MM.1S (cell line): ENCODE results near the gene ADD1.

ENCODE experiments used
- DNase-seq: peaks from one replicate; pipeline ENCODE4 v3.0.0-alpha.2; 2015
- H2AFZ ChIP-seq: fragments of 300-600 bp; sonication (generic); 2 replicates; pipeline ENCODE4 v1.6.0; 2016; ENCODE audit warnings: antibody characterized with exemption, low read length
- H3F3A ChIP-seq: fragments of 300-600 bp; sonication (generic); 2 replicates; pipeline ENCODE4 v1.6.1; 2016; ENCODE audit warnings: mild to moderate bottlenecking, antibody characterized with exemption, low read length, moderate library complexity, mixed read lengths; ENCODE audit not compliant: insufficient read depth
- H3K27ac ChIP-seq: fragments of 300-600 bp; sonication (generic); 2 replicates; pipeline ENCODE4 v1.5.1; 2016; ENCODE audit warnings: mild to moderate bottlenecking, low read length
- H3K27me3 ChIP-seq: fragments of 300-600 bp; sonication (generic); replicated peaks from 2 replicates; pipeline ENCODE4 v1.6.0; 2016; ENCODE audit warnings: low read length; ENCODE audit not compliant: insufficient read depth
- H3K36me3 ChIP-seq: fragments of 300-600 bp; sonication (generic); replicated peaks from 2 replicates; pipeline ENCODE4 v1.6.1; 2016; ENCODE audit warnings: mild to moderate bottlenecking, low read length, mixed read lengths; ENCODE audit not compliant: insufficient read depth
- H3K4me1 ChIP-seq: fragments of 300-600 bp; sonication (generic); 2 replicates; pipeline ENCODE4 v1.6.1; 2016; ENCODE audit warnings: low read length, mixed read lengths
- H3K4me2 ChIP-seq: fragments of 300-600 bp; sonication (generic); 2 replicates; pipeline ENCODE4 v1.6.0; 2016; ENCODE audit warnings: low read depth, low read length
- H3K4me3 ChIP-seq: fragments of 300-600 bp; sonication (generic); 2 replicates; pipeline ENCODE4 v1.5.1; 2016; ENCODE audit warnings: low read length, mixed read lengths
- H3K79me2 ChIP-seq: fragments of 300-600 bp; sonication (generic); 2 replicates; pipeline ENCODE4 v1.6.1; 2016; ENCODE audit warnings: mixed run types, low read length, mixed read lengths
- H3K9ac ChIP-seq: fragments of 300-600 bp; sonication (generic); 2 replicates; pipeline ENCODE4 v1.6.1; 2016; ENCODE audit warnings: low read length, mixed read lengths
- H3K9me2 ChIP-seq: fragments of 300-600 bp; sonication (generic); replicated peaks from 2 replicates; pipeline ENCODE4 v1.6.1; 2016; ENCODE audit warnings: mild to moderate bottlenecking, low read length, mixed read lengths; ENCODE audit not compliant: insufficient read depth
- H3K9me3 ChIP-seq: fragments of 300-600 bp; sonication (generic); replicated peaks from 2 replicates; pipeline ENCODE4 v1.6.1; 2016; ENCODE audit warnings: mild to moderate bottlenecking, low read length, mixed read lengths; ENCODE audit not compliant: insufficient read depth
- H4K20me1 ChIP-seq: fragments of 300-600 bp; sonication (generic); 2 replicates; pipeline ENCODE4 v1.6.1; 2016; ENCODE audit warnings: mild to moderate bottlenecking, low read length, moderate library complexity, mixed read lengths; ENCODE audit not compliant: insufficient read depth
- EZH2 ChIP-seq: fragments of 300-600 bp; sonication (generic); optimal IDR thresholded peaks from 2 replicates; pipeline ENCODE3; 2017; ENCODE audit warnings: low read depth, mild to moderate bottlenecking, antibody characterized with exemption, low read length, mixed read lengths
- EZH2phosphoT487 ChIP-seq: fragments of 300-600 bp; sonication (generic); IDR thresholded peaks from 2 replicates; pipeline ENCODE4 v1.6.1; 2018; ENCODE audit warnings: antibody characterized with exemption, low read length
- TF ChIP-seq, protein P1 (sequence below): fragments of 300-600 bp; sonication (generic); IDR thresholded peaks from 2 replicates; pipeline ENCODE4 v1.5.1; 2016; ENCODE audit warnings: antibody characterized with exemption, low read length, mixed read lengths

The ADD1 gene

DNA sequence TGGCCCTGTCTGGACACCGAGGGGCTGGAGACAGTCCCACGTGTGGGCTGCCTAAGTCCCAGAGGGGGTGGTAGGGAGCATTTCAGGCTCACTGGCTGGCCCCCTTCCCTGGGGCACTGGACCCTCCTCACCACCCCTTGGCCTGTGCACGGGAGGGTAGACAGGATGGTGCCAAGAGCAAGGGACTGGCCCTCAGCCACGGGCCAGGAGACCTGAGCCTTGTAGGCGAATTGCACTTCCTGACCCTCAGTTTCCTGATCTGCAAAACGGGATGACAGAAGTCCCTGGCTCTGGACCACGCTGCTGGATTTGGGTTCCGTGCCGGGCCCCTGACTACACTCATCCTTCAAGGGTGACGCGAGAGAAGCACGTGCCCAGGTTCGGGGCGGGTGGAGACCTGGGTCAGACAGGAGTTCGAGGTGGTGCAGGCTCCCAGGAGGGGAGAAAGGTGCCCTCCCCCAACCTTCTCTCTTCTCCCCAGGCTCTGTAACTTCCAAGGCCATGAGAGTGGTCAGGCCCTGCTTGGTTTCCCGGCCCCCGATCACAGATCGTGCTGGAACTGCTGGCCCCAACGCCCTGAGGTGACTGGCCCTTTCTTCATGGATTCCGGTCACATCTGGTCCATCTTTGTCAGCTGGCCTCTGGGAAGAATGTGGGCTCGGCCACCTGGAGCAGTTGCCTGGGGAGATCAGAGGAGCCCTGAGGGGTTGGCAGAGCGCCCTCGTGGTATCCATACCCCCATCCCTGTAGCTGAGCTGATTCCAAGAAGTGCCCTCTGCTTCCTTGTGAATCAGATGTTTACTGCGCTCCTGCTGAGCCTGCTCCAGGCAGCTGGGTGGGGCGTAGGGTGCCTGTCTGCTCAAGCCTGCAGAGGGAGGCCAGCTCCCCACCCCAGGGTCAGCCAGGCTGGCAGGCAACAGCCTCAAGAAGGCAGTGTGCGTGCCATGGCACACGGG is 47.5 kb upstream of the ADD1 start:
- Histone ChIP-seq H3K36me3 (no peaks in the 10 kb centered on the region), H3K27me3 (no peaks in the 10 kb centered on the region), H3K4me3 (no peak overlapping the region), H3K9me2 (no peaks in the 10 kb centered on the region), H3F3A (no peaks in the 10 kb centered on the region), H3K9me3 (no peaks in the 10 kb centered on the region), H3K27ac (no peak overlapping the region), H3K79me2 (no peaks in the 10 kb centered on the region), H4K20me1 (no peaks in the 10 kb centered on the region), H3K9ac (no peak overlapping the region), H3K4me2 (no peak overlapping the region), H3K4me1 (0 out of 2 replicates have a peak, but pooled peaks cover 8% of the 10 kb centered on the region), H2AFZ (no peak overlapping the region)
- TF ChIP-seq, protein P1, sequence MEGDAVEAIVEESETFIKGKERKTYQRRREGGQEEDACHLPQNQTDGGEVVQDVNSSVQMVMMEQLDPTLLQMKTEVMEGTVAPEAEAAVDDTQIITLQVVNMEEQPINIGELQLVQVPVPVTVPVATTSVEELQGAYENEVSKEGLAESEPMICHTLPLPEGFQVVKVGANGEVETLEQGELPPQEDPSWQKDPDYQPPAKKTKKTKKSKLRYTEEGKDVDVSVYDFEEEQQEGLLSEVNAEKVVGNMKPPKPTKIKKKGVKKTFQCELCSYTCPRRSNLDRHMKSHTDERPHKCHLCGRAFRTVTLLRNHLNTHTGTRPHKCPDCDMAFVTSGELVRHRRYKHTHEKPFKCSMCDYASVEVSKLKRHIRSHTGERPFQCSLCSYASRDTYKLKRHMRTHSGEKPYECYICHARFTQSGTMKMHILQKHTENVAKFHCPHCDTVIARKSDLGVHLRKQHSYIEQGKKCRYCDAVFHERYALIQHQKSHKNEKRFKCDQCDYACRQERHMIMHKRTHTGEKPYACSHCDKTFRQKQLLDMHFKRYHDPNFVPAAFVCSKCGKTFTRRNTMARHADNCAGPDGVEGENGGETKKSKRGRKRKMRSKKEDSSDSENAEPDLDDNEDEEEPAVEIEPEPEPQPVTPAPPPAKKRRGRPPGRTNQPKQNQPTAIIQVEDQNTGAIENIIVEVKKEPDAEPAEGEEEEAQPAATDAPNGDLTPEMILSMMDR: no peak
- TF ChIP-seq EZH2phosphoT487 (no peak), EZH2 (no peak)
- DNase-seq: no peak

DNA sequence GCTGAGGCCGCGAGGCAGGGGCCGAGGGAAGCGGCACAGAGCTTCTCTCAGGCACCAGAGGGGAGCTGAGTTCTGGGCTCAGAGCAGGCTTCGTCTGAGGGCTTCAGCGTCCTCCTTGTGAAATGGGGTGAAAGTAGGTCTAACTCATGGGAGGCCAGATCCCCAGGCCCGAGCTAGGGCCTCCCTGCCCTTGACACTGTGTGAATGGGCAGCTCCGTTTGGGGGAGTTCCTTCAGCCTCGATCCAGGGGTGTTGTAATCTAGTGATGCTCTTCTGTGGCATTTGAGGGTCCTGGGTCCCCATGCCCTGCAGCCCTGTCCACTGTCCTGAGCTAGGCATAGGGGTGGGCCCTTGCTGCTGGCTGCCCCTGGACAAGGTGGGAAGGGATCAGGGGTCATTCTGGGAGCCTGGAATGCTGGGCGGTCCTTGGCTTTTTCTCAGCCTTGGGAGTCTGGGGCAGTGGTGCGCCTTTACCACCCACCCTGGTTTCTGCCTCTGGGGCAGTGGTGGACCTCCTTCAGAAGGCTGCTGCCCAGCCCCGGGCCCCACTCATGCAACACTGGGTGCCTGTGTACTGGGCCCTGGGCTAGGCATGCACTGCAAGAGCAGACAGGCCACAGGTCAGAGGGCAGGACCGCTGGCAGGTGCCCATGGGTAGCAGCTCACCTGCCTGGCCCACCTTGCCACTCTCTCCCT is 46.6 kb upstream of the ADD1 start:
- no peak overlapping the region for H3K4me2 ChIP-seq
- H2AFZ ChIP-seq: no peak overlapping the region
- H4K20me1 ChIP-seq: no peaks in the 10 kb centered on the region
- no peaks in the 10 kb centered on the region for H3K9me3 ChIP-seq
- no peaks in the 10 kb centered on the region for H3K36me3 ChIP-seq
- H3K4me1 ChIP-seq: 0 out of 2 replicates have a peak, but pooled peaks cover 8% of the 10 kb centered on the region
- no peak overlapping the region for H3K27ac ChIP-seq
- H3K4me3 ChIP-seq: no peak overlapping the region
- DNase-seq: no peak
- no peak for TF ChIP-seq EZH2phosphoT487
- TF ChIP-seq, protein P1: no peak
- TF ChIP-seq EZH2: no peak
- no peaks in the 10 kb centered on the region for H3F3A ChIP-seq
- no peaks in the 10 kb centered on the region for H3K79me2 ChIP-seq
- no peak overlapping the region for H3K9ac ChIP-seq
- no peaks in the 10 kb centered on the region for H3K9me2 ChIP-seq
- no peaks in the 10 kb centered on the region for H3K27me3 ChIP-seq

DNA sequence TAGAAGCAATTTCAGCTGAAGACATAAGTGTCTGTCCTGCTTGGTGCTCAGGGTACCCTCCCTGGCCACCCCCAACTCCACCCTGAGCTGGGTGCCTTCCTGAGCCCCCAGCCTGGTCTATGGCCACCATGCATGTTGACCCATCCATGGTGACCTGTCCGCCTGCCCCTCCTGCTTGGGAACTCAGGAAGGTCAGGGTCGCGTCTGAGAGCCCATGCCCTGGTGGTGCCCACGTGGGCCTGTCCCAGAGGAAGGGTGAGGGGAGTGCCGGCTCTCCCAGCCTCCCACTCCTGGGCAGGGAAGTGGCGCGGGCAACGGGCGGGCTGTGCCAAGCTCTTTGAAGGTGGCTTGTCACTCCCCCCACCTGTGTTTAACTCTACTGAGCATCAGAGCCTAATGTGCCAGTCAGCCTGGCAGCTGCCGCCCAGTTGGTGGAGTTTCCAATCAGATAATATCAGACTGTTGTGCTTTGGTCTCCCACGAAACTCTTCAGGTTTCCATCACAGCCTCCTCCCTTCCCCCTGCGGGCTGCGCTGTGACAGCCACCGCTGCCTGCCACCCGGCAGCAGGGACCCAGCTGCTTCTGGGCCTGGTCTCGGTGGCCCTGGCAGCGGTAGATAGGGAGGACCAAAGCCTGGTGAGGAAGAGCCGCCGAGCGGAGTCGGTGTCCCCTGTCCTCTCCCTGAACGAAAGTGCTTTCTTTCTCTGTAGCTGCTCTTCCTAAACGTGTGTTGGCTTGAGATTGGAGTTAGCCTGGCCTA is 45.9 kb upstream of the ADD1 start:
- H2AFZ ChIP-seq: no peak overlapping the region
- H3K36me3 ChIP-seq: no peaks in the 10 kb centered on the region
- no peak overlapping the region for H3K4me3 ChIP-seq
- no peak for DNase-seq
- H3K9me3 ChIP-seq: no peaks in the 10 kb centered on the region
- H3K27ac ChIP-seq: no peak overlapping the region
- TF ChIP-seq EZH2phosphoT487 (no peak), EZH2 (no peak)
- TF ChIP-seq, protein P1: no peak
- no peaks in the 10 kb centered on the region for H3F3A ChIP-seq
- H3K9me2 ChIP-seq: no peaks in the 10 kb centered on the region
- H3K4me1 ChIP-seq: 0 out of 2 replicates have a peak, but pooled peaks cover 8% of the 10 kb centered on the region
- no peaks in the 10 kb centered on the region for H4K20me1 ChIP-seq
- no peak overlapping the region for H3K4me2 ChIP-seq
- H3K27me3 ChIP-seq: no peaks in the 10 kb centered on the region
- H3K9ac ChIP-seq: no peak overlapping the region
- no peaks in the 10 kb centered on the region for H3K79me2 ChIP-seq
